A673 (cell line): Measurements from ENCODE around the gene INPP5A.

Source experiments
- EZH2 ChIP-seq: fragments of 200-600 bp; sonication (generic); IDR thresholded peaks from 2 replicates; pipeline ENCODE4 v1.6.1; 2017; ENCODE audit warnings: borderline replicate concordance, low read depth, mild to moderate bottlenecking, mixed read lengths, antibody characterized with exemption, low read length; ENCODE audit not compliant: poor library complexity, severe bottlenecking
- TF ChIP-seq, protein P1 (sequence below): fragments of 300-800, 200-600 bp; sonication (generic); conservative IDR thresholded peaks from 2 replicates; pipeline ENCODE4 v1.5.1; 2017; ENCODE audit warnings: low read depth, mild to moderate bottlenecking, antibody characterized with exemption, low read length, moderate library complexity, mixed read lengths

- TF ChIP-seq, protein P1, sequence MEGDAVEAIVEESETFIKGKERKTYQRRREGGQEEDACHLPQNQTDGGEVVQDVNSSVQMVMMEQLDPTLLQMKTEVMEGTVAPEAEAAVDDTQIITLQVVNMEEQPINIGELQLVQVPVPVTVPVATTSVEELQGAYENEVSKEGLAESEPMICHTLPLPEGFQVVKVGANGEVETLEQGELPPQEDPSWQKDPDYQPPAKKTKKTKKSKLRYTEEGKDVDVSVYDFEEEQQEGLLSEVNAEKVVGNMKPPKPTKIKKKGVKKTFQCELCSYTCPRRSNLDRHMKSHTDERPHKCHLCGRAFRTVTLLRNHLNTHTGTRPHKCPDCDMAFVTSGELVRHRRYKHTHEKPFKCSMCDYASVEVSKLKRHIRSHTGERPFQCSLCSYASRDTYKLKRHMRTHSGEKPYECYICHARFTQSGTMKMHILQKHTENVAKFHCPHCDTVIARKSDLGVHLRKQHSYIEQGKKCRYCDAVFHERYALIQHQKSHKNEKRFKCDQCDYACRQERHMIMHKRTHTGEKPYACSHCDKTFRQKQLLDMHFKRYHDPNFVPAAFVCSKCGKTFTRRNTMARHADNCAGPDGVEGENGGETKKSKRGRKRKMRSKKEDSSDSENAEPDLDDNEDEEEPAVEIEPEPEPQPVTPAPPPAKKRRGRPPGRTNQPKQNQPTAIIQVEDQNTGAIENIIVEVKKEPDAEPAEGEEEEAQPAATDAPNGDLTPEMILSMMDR = no peak
- TF ChIP-seq EZH2 = no peak
Observed at GRCh38 chr10:132554991-132555647, 17.5 kb downstream of the INPP5A start.
